Measurements from ENCODE around the gene ASXL1.
"Not testable (repeated sequence)": the region's sequence is repeated elsewhere in the genome, so short reads cannot be mapped to it uniquely, and the experiment has no call there.

The ASXL1 gene

DNA sequence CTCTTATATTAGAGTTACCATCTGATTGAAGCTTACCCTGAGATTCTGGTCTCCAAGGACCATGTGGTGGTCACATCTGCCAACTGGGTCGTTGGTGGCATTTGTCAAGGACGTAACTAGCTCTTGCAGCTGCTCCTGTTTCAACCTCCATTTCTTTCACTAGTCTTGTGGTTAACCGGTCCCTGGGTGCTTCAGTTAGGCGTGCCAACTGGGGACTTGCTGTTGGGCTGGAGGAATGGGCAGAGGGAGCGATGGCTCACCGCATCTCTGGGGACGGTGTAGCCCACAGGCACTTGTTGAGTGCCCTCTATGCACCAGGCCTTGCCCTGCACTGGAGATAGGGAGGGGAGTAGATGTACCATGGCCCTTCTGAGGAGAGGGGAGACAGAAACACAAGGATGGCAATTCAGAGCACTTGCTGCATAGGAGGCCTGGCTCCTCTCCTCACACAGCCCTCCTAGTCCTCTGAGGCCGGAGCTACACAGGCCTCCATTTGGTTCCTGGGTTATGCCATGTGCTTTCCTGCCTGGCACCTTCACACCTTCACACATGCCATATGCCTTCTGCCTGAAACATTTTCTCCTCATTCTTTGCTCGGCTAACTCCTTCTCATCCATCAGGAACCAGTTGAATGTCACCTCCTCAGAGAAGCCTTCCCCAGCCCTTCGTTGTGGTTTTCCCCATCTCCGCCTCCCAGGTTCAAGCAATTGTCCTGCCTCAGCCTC, 20.0 kb upstream of the ASXL1 start:
- Histone ChIP-seq H3K4me3 (ENCODE audit: extremely low read depth, insufficient read depth, low read length, poor library complexity, severe bottlenecking) (no peak overlapping the region), H3K4me1 (ENCODE audit: control insufficient read depth, insufficient read depth, low read length, poor library complexity, severe bottlenecking) (no peaks in the 10 kb centered on the region), H3K36me3 (ENCODE audit: control insufficient read depth, insufficient read depth, low read length) (peaks cover 12% of the 10 kb centered on the region), H3K9me3 (ENCODE audit: control insufficient read depth, low read length) (no peaks in the 10 kb centered on the region), H3K27ac (ENCODE audit: low read depth, low read length, severe bottlenecking) (no peak overlapping the region)
- 95 to 96% methylated on average over 11 of the region's 11 CpGs for WGBS, 2 experiments (ENCODE audit: insufficient coverage in 2 of 2)

DNA sequence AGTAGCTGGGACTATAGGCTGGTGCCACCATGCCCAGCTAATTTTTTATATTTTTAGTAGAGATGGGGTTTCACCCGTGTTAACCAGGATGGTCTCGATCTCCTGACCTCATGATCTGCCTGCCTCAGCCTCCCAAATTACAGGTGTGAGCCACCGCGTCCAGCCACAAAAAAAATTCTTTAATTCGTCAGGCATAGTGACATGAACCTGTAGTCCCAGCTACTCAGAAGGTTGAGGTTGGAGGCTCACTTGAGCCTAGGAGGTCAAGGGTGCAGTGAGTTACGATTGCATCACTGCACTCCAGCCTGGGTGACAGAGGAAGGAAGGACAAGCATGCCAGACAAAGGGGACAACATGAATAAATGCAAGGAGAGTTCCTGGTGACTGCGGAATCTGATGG, 19.5 kb upstream of the ASXL1 start:
- WGBS, 2 experiments (ENCODE audit: insufficient coverage in 2 of 2), result 81 to 91% methylated on average over 6 to 7 of the region's 7 CpGs
- Histone ChIP-seq H3K4me1 (ENCODE audit: control insufficient read depth, insufficient read depth, low read length, poor library complexity, severe bottlenecking) (no peaks in the 10 kb centered on the region), H3K27ac (ENCODE audit: low read depth, low read length, severe bottlenecking) (no peak overlapping the region), H3K4me3 (ENCODE audit: extremely low read depth, insufficient read depth, low read length, poor library complexity, severe bottlenecking) (no peak overlapping the region), H3K9me3 (ENCODE audit: control insufficient read depth, low read length) (no peaks in the 10 kb centered on the region), H3K36me3 (ENCODE audit: control insufficient read depth, insufficient read depth, low read length) (peaks cover 10% of the 10 kb centered on the region)

- H3K36me3 ChIP-seq (ENCODE audit: control insufficient read depth, insufficient read depth, low read length), result peaks cover 6% of the 10 kb centered on the region
- H3K4me3 ChIP-seq (ENCODE audit: extremely low read depth, insufficient read depth, low read length, poor library complexity, severe bottlenecking), result no peak overlapping the region
- WGBS, 2 experiments (ENCODE audit: insufficient coverage in 2 of 2), result 67 to 85% methylated on average over 2 of the region's 2 CpGs
- no peaks in the 10 kb centered on the region for H3K4me1 ChIP-seq (ENCODE audit: control insufficient read depth, insufficient read depth, low read length, poor library complexity, severe bottlenecking)
- no peaks in the 10 kb centered on the region for H3K9me3 ChIP-seq (ENCODE audit: control insufficient read depth, low read length)
- no peak overlapping the region for H3K27ac ChIP-seq (ENCODE audit: low read depth, low read length, severe bottlenecking)
Measured at GRCh38 chr20:32339116-32339515, 19.0 kb upstream of the ASXL1 start.

DNA sequence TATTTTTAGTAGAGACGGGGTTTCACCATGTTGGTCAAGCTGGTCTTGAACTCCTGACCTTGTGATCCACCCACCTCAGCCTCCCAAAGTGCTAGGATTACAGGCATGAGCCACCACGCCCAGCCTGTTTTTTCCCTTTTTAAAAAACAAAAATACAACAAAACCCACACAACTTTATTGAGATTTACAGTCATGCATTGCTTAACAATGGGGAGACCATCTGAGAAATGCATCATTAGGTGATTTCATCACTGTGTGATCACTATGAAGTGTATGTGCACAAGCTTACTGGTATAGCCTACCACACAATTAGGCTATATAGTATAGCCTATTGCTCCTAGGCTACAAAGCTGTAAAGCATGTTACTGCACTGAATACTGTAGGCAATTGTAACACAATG, 17.1 kb upstream of the ASXL1 start:
- H3K27ac ChIP-seq (ENCODE audit: low read depth, low read length, severe bottlenecking); H3K9me3 ChIP-seq (ENCODE audit: control insufficient read depth, low read length); H3K4me3 ChIP-seq (ENCODE audit: extremely low read depth, insufficient read depth, low read length, poor library complexity, severe bottlenecking); H3K4me1 ChIP-seq (ENCODE audit: control insufficient read depth, insufficient read depth, low read length, poor library complexity, severe bottlenecking); H3K36me3 ChIP-seq (ENCODE audit: control insufficient read depth, insufficient read depth, low read length): not testable (repeated sequence)
- 60% methylated on average over 1 of the region's 2 CpGs for WGBS, 2 experiments (ENCODE audit: insufficient coverage in 2 of 2)

DNA sequence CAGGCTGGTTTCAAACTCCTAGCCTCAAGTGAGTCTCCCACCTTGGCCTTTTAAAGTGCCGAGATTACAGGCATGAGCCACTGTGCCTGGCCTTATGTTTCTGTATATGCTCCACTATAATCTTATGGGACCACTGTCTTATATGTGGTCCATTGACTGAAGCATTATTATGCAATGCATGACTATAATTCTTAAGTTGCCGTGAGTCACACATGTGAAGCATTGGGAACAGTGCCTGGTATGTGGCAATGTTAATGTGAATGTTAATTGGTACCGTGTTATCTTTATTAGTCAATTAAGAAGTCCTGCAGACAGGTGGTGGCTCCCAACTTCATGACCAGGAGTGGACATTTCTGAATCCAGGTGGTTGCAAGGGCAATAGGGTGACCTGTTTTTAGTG, 14.7 kb upstream of the ASXL1 start:
- Histone ChIP-seq H3K4me1 (ENCODE audit: control insufficient read depth, insufficient read depth, low read length, poor library complexity, severe bottlenecking) (no peaks in the 10 kb centered on the region), H3K27ac (ENCODE audit: low read depth, low read length, severe bottlenecking) (no peak overlapping the region)
- WGBS, 2 experiments (ENCODE audit: insufficient coverage in 2 of 2), result 92 to 100% methylated on average over 2 of the region's 3 CpGs

GRCh38 chr20:32344835-32345506, 13.2 kb upstream of the ASXL1 start:
- H3K36me3 ChIP-seq (ENCODE audit: control insufficient read depth, insufficient read depth, low read length), result no peaks in the 10 kb centered on the region
- WGBS, 2 experiments (ENCODE audit: insufficient coverage in 2 of 2), result 15 to 59% methylated on average over 2 to 5 of the region's 7 CpGs
- H3K27ac ChIP-seq (ENCODE audit: low read depth, low read length, severe bottlenecking), result no peak overlapping the region
- H3K4me3 ChIP-seq (ENCODE audit: extremely low read depth, insufficient read depth, low read length, poor library complexity, severe bottlenecking), result no peak overlapping the region
- no peaks in the 10 kb centered on the region for H3K4me1 ChIP-seq (ENCODE audit: control insufficient read depth, insufficient read depth, low read length, poor library complexity, severe bottlenecking)
- H3K9me3 ChIP-seq (ENCODE audit: control insufficient read depth, low read length), result no peaks in the 10 kb centered on the region

More for the DNA sequence above, 14.7 kb upstream of the ASXL1 start:
- Histone ChIP-seq H3K36me3 (ENCODE audit: control insufficient read depth, insufficient read depth, low read length) (no peaks in the 10 kb centered on the region), H3K9me3 (ENCODE audit: control insufficient read depth, low read length) (no peaks in the 10 kb centered on the region), H3K4me3 (ENCODE audit: extremely low read depth, insufficient read depth, low read length, poor library complexity, severe bottlenecking) (no peak overlapping the region)

- H3K36me3 ChIP-seq (ENCODE audit: control insufficient read depth, insufficient read depth, low read length), result no peaks in the 10 kb centered on the region
- H3K4me1 ChIP-seq (ENCODE audit: control insufficient read depth, insufficient read depth, low read length, poor library complexity, severe bottlenecking), result no peaks in the 10 kb centered on the region
- 88 to 90% methylated on average over 2 to 3 of the region's 3 CpGs for WGBS, 2 experiments (ENCODE audit: insufficient coverage in 2 of 2)
Measured at GRCh38 chr20:32348207-32348606, 9.9 kb upstream of the ASXL1 start.

GRCh38 chr20:32350421-32350820, 7.7 kb upstream of the ASXL1 start:
- H3K36me3 ChIP-seq (ENCODE audit: control insufficient read depth, insufficient read depth, low read length), result no peaks in the 10 kb centered on the region
- H3K9me3 ChIP-seq (ENCODE audit: control insufficient read depth, low read length), result peaks cover 4% of the 10 kb centered on the region
- no peak overlapping the region for H3K4me3 ChIP-seq (ENCODE audit: extremely low read depth, insufficient read depth, low read length, poor library complexity, severe bottlenecking)
- WGBS, 2 experiments (ENCODE audit: insufficient coverage in 2 of 2), result 91 to 100% methylated on average over 3 of the region's 3 CpGs
- no peak overlapping the region for H3K27ac ChIP-seq (ENCODE audit: low read depth, low read length, severe bottlenecking)
- peaks cover 5% of the 10 kb centered on the region for H3K4me1 ChIP-seq (ENCODE audit: control insufficient read depth, insufficient read depth, low read length, poor library complexity, severe bottlenecking)

More at GRCh38 chr20:32348207-32348606, 9.9 kb upstream of the ASXL1 start:
- Histone ChIP-seq H3K9me3 (ENCODE audit: control insufficient read depth, low read length) (no peaks in the 10 kb centered on the region), H3K4me3 (ENCODE audit: extremely low read depth, insufficient read depth, low read length, poor library complexity, severe bottlenecking) (no peak overlapping the region), H3K27ac (ENCODE audit: low read depth, low read length, severe bottlenecking) (no peak overlapping the region)

GRCh38 chr20:32352121-32352720, 5.9 kb upstream of the ASXL1 start:
- H3K4me1 ChIP-seq (ENCODE audit: control insufficient read depth, insufficient read depth, low read length, poor library complexity, severe bottlenecking), result peaks cover 20% of the 10 kb centered on the region
- 71 to 90% methylated on average over 2 of the region's 3 CpGs for WGBS, 2 experiments (ENCODE audit: insufficient coverage in 2 of 2)

DNA sequence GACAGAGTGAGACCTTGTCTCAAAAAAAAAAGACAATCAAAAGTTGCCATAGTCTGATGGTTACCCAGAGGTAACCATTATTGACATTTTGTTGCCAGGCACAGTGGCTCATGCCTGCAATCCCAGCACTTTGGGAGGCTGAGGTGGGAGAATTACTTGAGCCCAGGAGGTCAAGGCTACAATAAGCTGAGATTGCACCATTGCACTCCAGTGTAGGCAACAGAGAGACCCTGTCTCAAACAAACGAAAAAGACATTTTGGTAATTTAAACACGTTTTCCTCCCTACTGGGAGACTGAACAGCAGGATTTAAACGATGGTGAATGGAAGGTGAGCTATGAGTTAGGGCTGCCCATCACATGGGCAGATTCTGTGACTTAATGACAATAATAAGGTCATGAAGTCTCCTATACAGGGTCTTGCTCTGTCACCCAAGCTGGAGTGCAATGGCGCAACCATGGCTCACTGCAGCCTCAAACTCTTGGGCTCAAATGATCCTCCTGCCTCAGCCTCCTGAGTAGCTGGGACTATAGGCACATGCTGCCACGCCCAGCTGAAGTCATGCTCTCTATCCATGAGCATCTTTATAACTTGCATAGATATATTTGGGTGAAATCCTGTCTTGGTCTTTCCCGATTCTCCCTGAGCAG, 4.2 kb upstream of the ASXL1 start:
- H3K4me3 ChIP-seq (ENCODE audit: extremely low read depth, insufficient read depth, low read length, poor library complexity, severe bottlenecking), result no peak overlapping the region
- H3K27ac ChIP-seq (ENCODE audit: low read depth, low read length, severe bottlenecking), result no peak overlapping the region
- 80 to 92% methylated on average over 4 to 6 of the region's 6 CpGs for WGBS, 2 experiments (ENCODE audit: insufficient coverage in 2 of 2)
- no peaks in the 10 kb centered on the region for H3K36me3 ChIP-seq (ENCODE audit: control insufficient read depth, insufficient read depth, low read length)
- peaks cover 22% of the 10 kb centered on the region for H3K4me1 ChIP-seq (ENCODE audit: control insufficient read depth, insufficient read depth, low read length, poor library complexity, severe bottlenecking)
- peaks cover 9% of the 10 kb centered on the region for H3K9me3 ChIP-seq (ENCODE audit: control insufficient read depth, low read length)

More at GRCh38 chr20:32352121-32352720, 5.9 kb upstream of the ASXL1 start:
- Histone ChIP-seq H3K9me3 (ENCODE audit: control insufficient read depth, low read length) (peaks cover 9% of the 10 kb centered on the region), H3K36me3 (ENCODE audit: control insufficient read depth, insufficient read depth, low read length) (no peaks in the 10 kb centered on the region), H3K27ac (ENCODE audit: low read depth, low read length, severe bottlenecking) (no peak overlapping the region), H3K4me3 (ENCODE audit: extremely low read depth, insufficient read depth, low read length, poor library complexity, severe bottlenecking) (no peak overlapping the region)
